Trophoblast cell (in vitro differentiated cells and primary cell): ENCODE measurements around the gene SELENOF.

ENCODE experiments used
- DNase-seq, 2 donors: peaks; one replicate each; pipeline ENCODE4 v3.0.0-alpha.2; 2016
- H2AFZ ChIP-seq: 2 replicates; pipeline ENCODE4 v1.6.1; 2013; ENCODE audit warnings: low read length, moderate library complexity, mild to moderate bottlenecking; ENCODE audit not compliant: insufficient read depth, poor library complexity
- H2AK5ac ChIP-seq: 2 replicates; pipeline ENCODE4 v1.6.1; 2013; ENCODE audit warnings: mild to moderate bottlenecking, low read length
- H2BK120ac ChIP-seq: 2 replicates; pipeline ENCODE4 v1.6.1; 2013; ENCODE audit warnings: low read length, mild to moderate bottlenecking, moderate library complexity; ENCODE audit not compliant: insufficient read depth, poor library complexity
- H2BK12ac ChIP-seq: 2 replicates; pipeline ENCODE4 v1.6.1; 2013; ENCODE audit warnings: mild to moderate bottlenecking, low read length, moderate library complexity
- H2BK5ac ChIP-seq: 2 replicates; pipeline ENCODE4 v1.6.1; 2013; ENCODE audit warnings: low read length, low read depth, moderate library complexity, mild to moderate bottlenecking; ENCODE audit not compliant: poor library complexity
- H3K14ac ChIP-seq: 2 replicates; pipeline ENCODE4 v1.6.1; 2013; ENCODE audit warnings: mild to moderate bottlenecking, low read length
- H3K18ac ChIP-seq: 2 replicates; pipeline ENCODE4 v1.6.1; 2013; ENCODE audit warnings: mild to moderate bottlenecking, low read length
- H3K23ac ChIP-seq: 2 replicates; pipeline ENCODE4 v1.6.1; 2013; ENCODE audit warnings: low read length
- H3K27ac ChIP-seq: 2 replicates; pipeline ENCODE4 v1.5.1; 2013; ENCODE audit warnings: low read depth, mild to moderate bottlenecking, inconsistent platforms, low read length, moderate library complexity
- H3K27me3 ChIP-seq: 2 replicates; pipeline ENCODE4 v1.6.1; 2013; ENCODE audit warnings: inconsistent platforms, mild to moderate bottlenecking, low read length, moderate library complexity; ENCODE audit not compliant: insufficient read depth
- H3K36me3 ChIP-seq, 2 experiments: 1 replicate in 1 of 2; 2 replicates in 1 of 2; pipeline ENCODE4 v1.6.1; 2013; ENCODE audit warnings: low read length in 2 of 2, mild to moderate bottlenecking in 2 of 2, moderate library complexity in 1 of 2; ENCODE audit not compliant: insufficient read depth in 2 of 2, control insufficient read depth in 1 of 2
- H3K4ac ChIP-seq: 2 replicates; pipeline ENCODE4 v1.6.1; 2013; ENCODE audit warnings: low read depth, mild to moderate bottlenecking, low read length, moderate library complexity
- H3K4me1 ChIP-seq, 2 experiments: 1 replicate in 1 of 2; 2 replicates in 1 of 2; pipeline ENCODE4 v1.6.1; 2013; ENCODE audit warnings: low read length in 2 of 2, mild to moderate bottlenecking in 2 of 2, moderate library complexity in 1 of 2; ENCODE audit not compliant: insufficient read depth in 2 of 2, control insufficient read depth in 1 of 2
- H3K4me2 ChIP-seq: 2 replicates; pipeline ENCODE4 v1.6.1; 2013; ENCODE audit warnings: inconsistent platforms, mild to moderate bottlenecking, low read length, moderate library complexity
- H3K4me3 ChIP-seq: 2 replicates; pipeline ENCODE4 v1.5.1; 2013; ENCODE audit warnings: mild to moderate bottlenecking, low read depth, low read length, inconsistent platforms
- H3K79me1 ChIP-seq: one replicate; pipeline ENCODE4 v1.6.1; 2013; ENCODE audit warnings: low read length
- H3K79me2 ChIP-seq: 2 replicates; pipeline ENCODE4 v1.6.1; 2013; ENCODE audit warnings: low read length, mild to moderate bottlenecking; ENCODE audit not compliant: control insufficient read depth, insufficient read depth, poor library complexity
- H3K9ac ChIP-seq: 2 replicates; pipeline ENCODE4 v1.6.1; 2013; ENCODE audit warnings: mild to moderate bottlenecking, low read length
- H3K9me3 ChIP-seq: 2 replicates; pipeline ENCODE4 v1.6.1; 2013; ENCODE audit warnings: low read depth, mild to moderate bottlenecking, control low read depth, inconsistent platforms, low read length; ENCODE audit not compliant: insufficient read depth
- H4K12ac ChIP-seq: 2 replicates; pipeline ENCODE4 v1.6.1; 2013; ENCODE audit warnings: low read depth, mild to moderate bottlenecking, low read length, moderate library complexity
- H4K8ac ChIP-seq: 2 replicates; pipeline ENCODE4 v1.6.1; 2013; ENCODE audit warnings: low read depth, mild to moderate bottlenecking, low read length, moderate library complexity
- H4K91ac ChIP-seq: one replicate; pipeline ENCODE4 v1.6.1; 2013; ENCODE audit warnings: low read depth, mild to moderate bottlenecking, low read length, moderate library complexity
- WGBS: extraction: QIAGEN DNeasy Blood & Tissue Kit; methylation state at CpG from one replicate; pipeline ENCODE4 v1.1.7; 2013; ENCODE audit warnings: missing lambda C conversion rate; ENCODE audit not compliant: insufficient read length, insufficient coverage; ENCODE audit errors: extremely low coverage; 5-methylcytosine and 5-hydroxymethylcytosine counted together

Gene SELENOF

DNA sequence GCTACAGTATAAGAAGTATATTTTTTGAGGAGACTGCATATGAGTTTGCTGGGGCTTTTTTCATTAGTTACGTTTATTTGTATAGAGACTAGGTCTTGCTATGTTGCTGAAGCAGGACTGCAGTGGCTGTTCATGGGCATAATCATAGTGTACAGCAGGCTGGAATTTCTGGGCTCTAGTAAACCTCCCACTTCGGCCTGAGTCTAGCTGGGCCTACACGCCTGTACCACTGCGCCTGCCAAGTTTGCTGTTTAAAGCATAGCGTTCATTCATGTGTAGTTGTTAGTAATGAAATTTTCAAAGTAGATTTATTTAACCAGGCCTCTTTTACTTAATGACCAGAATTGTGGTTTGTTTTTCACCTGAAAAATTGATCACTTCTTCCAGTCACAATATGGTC is 34.3 kb upstream of the SELENOF start:
- no peaks in the 10 kb centered on the region for H3K36me3 ChIP-seq
- DNase-seq, result no peak
- no peak overlapping the region for H3K23ac ChIP-seq

GRCh38 chr1:86942743-86943142 is 28.8 kb upstream of the SELENOF start:
- Histone ChIP-seq H2AK5ac (no peak overlapping the region), H3K79me1 (no peaks in the 10 kb centered on the region), H3K23ac (no peak overlapping the region), H3K79me2 (no peaks in the 10 kb centered on the region), H3K4me2 (no peak overlapping the region), H4K12ac (no peak overlapping the region), H3K27me3 (no peaks in the 10 kb centered on the region), H2AFZ (no peak overlapping the region), H3K36me3 (no peaks in the 10 kb centered on the region), H3K4ac (no peak overlapping the region), H2BK5ac (no peak overlapping the region), H2BK12ac (no peak overlapping the region), H3K9me3 (no peaks in the 10 kb centered on the region), H4K8ac (no peak overlapping the region), H3K9ac (no peak overlapping the region), H3K27ac (no peak overlapping the region), H3K14ac (no peak overlapping the region), H3K18ac (no peak overlapping the region), H3K4me1 (no peaks in the 10 kb centered on the region), H2BK120ac (no peak overlapping the region), H3K4me3 (no peak overlapping the region), H4K91ac (no peak overlapping the region)
- no peak for DNase-seq

More for the DNA sequence above, 34.3 kb upstream of the SELENOF start:
- no peak overlapping the region for H3K4me2 ChIP-seq
- H2BK120ac ChIP-seq, result no peak overlapping the region
- H2AK5ac ChIP-seq, result no peak overlapping the region
- no peak overlapping the region for H3K18ac ChIP-seq
- no CpG with 5 or more reads among the region's 5 CpGs for WGBS
- H3K4me1 ChIP-seq, result no peaks in the 10 kb centered on the region
- no peak overlapping the region for H3K27ac ChIP-seq
- no peak overlapping the region for H4K8ac ChIP-seq
- H3K79me2 ChIP-seq, result no peaks in the 10 kb centered on the region
- H3K9me3 ChIP-seq, result no peaks in the 10 kb centered on the region
- no peak overlapping the region for H2BK5ac ChIP-seq
- no peaks in the 10 kb centered on the region for H3K27me3 ChIP-seq
- no peak overlapping the region for H3K14ac ChIP-seq
- H3K4me3 ChIP-seq, result no peak overlapping the region
- H2BK12ac ChIP-seq, result no peak overlapping the region
- H4K91ac ChIP-seq, result no peak overlapping the region
- H3K4ac ChIP-seq, result no peak overlapping the region
- no peak overlapping the region for H3K9ac ChIP-seq
- H3K79me1 ChIP-seq, result no peaks in the 10 kb centered on the region
- no peak overlapping the region for H4K12ac ChIP-seq
- H2AFZ ChIP-seq, result no peak overlapping the region

GRCh38 chr1:86942042-86942441 is 28.1 kb upstream of the SELENOF start:
- no peak overlapping the region for H2BK5ac ChIP-seq
- no peak overlapping the region for H2BK120ac ChIP-seq
- H2BK12ac ChIP-seq, result no peak overlapping the region
- no peak overlapping the region for H2AK5ac ChIP-seq
- no peaks in the 10 kb centered on the region for H3K79me2 ChIP-seq
- H3K27ac ChIP-seq, result no peak overlapping the region
- H4K91ac ChIP-seq, result no peak overlapping the region
- no peaks in the 10 kb centered on the region for H3K79me1 ChIP-seq
- WGBS, result no CpG with 5 or more reads among the region's 1 CpG
- H4K12ac ChIP-seq, result no peak overlapping the region
- no peak overlapping the region for H3K4me3 ChIP-seq
- no peak overlapping the region for H3K4ac ChIP-seq
- H3K4me2 ChIP-seq, result no peak overlapping the region
- H3K14ac ChIP-seq, result no peak overlapping the region
- no peaks in the 10 kb centered on the region for H3K4me1 ChIP-seq
- no peak for DNase-seq
- H3K23ac ChIP-seq, result no peak overlapping the region
- no peak overlapping the region for H3K18ac ChIP-seq
- no peaks in the 10 kb centered on the region for H3K9me3 ChIP-seq
- H3K9ac ChIP-seq, result no peak overlapping the region
- no peak overlapping the region for H2AFZ ChIP-seq
- no peaks in the 10 kb centered on the region for H3K36me3 ChIP-seq
- no peaks in the 10 kb centered on the region for H3K27me3 ChIP-seq
- no peak overlapping the region for H4K8ac ChIP-seq

GRCh38 chr1:86940599-86940998 is 26.7 kb upstream of the SELENOF start:
- no peaks in the 10 kb centered on the region for H3K79me1 ChIP-seq
- H3K4ac ChIP-seq, result no peak overlapping the region
- H2AK5ac ChIP-seq, result no peak overlapping the region
- no peaks in the 10 kb centered on the region for H3K9me3 ChIP-seq
- H3K4me1 ChIP-seq, result no peaks in the 10 kb centered on the region
- no peak for DNase-seq
- H4K91ac ChIP-seq, result no peak overlapping the region
- WGBS, result no CpG with 5 or more reads among the region's 2 CpGs
- no peaks in the 10 kb centered on the region for H3K36me3 ChIP-seq
- no peak overlapping the region for H2BK120ac ChIP-seq
- no peak overlapping the region for H3K14ac ChIP-seq
- H2BK12ac ChIP-seq, result no peak overlapping the region
- no peak overlapping the region for H3K18ac ChIP-seq
- no peak overlapping the region for H2BK5ac ChIP-seq
- no peak overlapping the region for H4K8ac ChIP-seq
- H3K23ac ChIP-seq, result no peak overlapping the region
- no peak overlapping the region for H4K12ac ChIP-seq
- no peak overlapping the region for H3K4me3 ChIP-seq
- no peak overlapping the region for H2AFZ ChIP-seq
- no peak overlapping the region for H3K9ac ChIP-seq
- H3K27ac ChIP-seq, result no peak overlapping the region
- H3K4me2 ChIP-seq, result no peak overlapping the region
- H3K27me3 ChIP-seq, result no peaks in the 10 kb centered on the region
- no peaks in the 10 kb centered on the region for H3K79me2 ChIP-seq
